NT2/D1 (cell line): Measurements from ENCODE around the gene ZBTB49.

ENCODE experiments used
- SUZ12 ChIP-seq: IDR thresholded peaks from 2 replicates; pipeline ENCODE4 v1.6.1; 2011; ENCODE audit not compliant: insufficient read length, insufficient read depth; ENCODE audit errors: extremely low read depth
- YY1 ChIP-seq: IDR thresholded peaks from 2 replicates; pipeline ENCODE4 v1.6.1; 2011; ENCODE audit not compliant: insufficient read length, insufficient read depth

DNA sequence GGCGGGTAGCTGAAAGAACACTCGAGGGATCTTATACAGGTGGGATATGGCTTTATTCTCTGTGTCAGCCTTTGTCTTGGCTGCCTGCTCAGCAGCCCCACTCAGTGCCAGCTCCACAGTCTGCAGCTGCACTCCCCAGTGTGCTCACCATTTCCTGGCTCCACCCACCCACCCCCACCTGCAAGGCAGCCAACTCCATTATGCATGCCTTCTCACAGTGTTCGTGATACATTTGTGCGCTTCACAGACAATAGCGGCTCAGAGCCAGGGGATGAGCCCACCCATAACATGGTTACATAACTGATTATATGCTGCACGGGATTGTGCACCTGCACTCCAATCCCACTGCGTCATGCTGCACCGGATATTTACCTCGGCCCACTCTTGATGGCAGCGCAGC is 33.3 kb upstream of the ZBTB49 start:
- TF ChIP-seq YY1 (no peak), SUZ12 (no peak)
